NCI-H460 (cell line): Measurements from ENCODE around the gene CDK5R2. TPM values are rescaled to one million over a fixed set of nuclear protein-coding genes. Genes with fewer than 3 reads are reported as not detected.

Source experiments
- DNase-seq: peaks from one replicate; pipeline ENCODE4 v3.0.0-alpha.2; 2016; ENCODE audit warnings: low read depth; ENCODE audit errors: extremely low read depth
- total RNA-seq: library from RNA; depleted of rRNA; stranded (reverse); fragments of >200 nt; shearing (Covaris generic); gene quantifications from 2 replicates; pipeline ENCODE4 v1.2.3, GENCODE V29; 2014

Gene CDK5R2
- total RNA-seq, 1 experiment from 2014 or later, result 0.07 TPM

DNA sequence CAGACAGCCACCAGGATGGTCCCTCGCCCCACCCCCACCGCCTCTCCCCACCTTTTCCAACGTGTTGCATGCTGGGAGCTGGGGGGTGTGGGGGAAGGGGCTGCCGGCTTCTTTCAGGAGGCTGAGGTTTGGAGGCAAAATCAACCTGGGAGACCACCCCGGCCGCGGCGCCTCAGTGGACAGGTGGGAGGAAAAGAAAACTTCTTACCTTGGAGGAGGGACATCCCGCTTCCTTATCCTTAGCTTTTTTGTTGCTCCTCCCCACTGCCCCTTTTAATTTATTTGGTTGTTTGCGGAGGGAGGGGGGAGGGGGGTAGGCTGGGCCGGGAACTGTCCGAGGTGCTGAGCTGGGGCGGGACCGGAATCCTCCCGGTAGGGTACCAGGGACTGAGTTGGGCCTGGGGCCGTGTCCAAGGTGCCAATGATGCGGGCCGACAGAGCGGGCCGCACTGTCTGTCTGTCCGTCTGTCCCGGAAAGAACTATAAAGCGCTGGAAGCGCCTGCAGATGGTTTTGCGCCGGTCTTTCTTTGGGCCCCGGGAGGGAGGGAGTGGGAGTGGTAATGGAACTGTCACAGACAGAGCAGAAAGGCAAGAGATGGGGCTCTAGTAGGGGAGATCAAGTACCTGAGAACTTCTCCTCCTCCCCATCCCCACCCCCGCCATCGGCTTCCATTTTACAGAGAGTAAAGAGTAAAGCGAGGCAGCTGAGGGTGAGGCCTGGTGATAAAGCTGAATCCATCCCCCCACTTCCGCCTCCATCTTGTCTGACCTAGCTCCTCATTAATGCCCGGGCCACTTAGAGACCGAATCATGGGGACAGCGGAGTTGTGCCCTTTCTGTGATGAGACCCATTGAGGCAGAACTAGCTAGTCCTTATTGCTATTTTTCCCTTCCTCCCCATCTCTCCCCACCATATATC is 2.4 kb downstream of the CDK5R2 start:
- no peak for DNase-seq

DNA sequence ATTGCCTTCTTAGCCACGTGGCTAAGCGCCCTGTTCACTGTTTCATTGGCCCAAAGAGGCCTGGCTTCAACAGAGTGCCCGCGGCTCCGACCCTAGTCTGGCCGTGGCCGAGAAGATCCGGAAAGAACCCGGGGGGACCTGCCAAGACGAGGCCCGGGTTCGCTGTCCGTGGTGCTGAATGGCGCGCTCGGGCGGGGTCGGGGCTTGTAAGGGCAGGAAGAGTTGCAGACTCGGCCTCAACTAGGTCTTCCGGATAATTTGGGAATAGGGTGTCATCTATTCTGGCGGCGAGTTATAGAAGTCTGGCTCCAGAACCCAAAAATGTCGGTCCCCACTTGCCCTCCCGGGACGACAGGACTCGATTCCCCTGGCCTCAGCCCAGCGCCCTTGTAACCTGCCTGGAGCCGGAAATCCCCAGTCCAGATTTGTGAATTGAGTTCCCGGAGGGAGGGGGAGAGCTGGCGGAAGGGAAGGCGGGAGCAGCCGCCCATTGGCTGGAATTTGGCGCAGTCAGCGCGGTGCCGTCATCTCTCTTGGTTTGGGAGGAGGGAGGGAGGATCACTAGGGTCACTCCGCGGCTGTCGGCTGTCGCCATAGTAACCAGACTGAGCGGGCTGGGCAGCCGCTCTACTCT is 3.5 kb downstream of the CDK5R2 start:
- peak; percentile 94 for DNase-seq

GRCh38 chr2:218963601-218964000 is 4.1 kb downstream of the CDK5R2 start:
- no peak for DNase-seq

DNA sequence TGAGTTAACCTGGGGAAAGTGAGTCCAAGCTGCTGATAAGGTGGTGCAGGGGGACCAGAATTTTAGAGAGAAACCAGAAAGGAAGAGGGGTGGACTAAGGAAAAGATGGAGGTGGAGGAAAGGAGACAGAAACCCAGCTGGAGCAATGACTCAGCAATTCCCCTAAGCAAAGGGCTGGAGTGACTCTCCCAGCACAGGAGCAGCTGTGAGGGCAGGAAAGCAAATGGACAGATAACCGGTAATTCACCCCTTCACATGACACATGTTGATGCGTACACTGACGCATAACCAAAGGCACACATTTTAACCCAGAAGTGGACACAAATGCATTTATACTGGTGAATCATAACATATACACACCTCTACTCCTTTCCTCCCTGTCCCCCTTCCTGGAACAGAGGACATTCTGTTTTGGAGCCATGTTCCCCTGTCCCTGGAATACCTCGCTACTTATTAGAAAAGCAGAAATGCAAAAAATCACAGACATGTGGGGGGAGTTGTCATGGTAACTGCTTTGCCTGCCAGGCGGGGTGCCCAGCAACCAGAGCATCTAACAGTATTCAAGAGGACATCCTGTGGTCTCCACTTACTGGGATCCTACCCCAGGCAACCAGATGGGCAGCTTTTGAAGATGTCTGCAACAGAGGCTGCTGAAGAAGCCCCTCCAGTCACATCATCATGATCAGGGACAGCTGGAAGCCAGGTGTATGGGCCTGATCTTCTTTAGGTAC is 4.7 kb downstream of the CDK5R2 start:
- peak; percentile 78 for DNase-seq

- DNase-seq, result no peak
These were observed 11.4 kb downstream of the CDK5R2 start for GRCh38 chr2:218970894-218971293.

GRCh38 chr2:218975060-218975777 is 15.8 kb downstream of the CDK5R2 start:
- DNase-seq, result no peak

GRCh38 chr2:218979846-218980734 is 20.6 kb downstream of the CDK5R2 start:
- peak; percentile 77 for DNase-seq

GRCh38 chr2:218980735-218981389 is 21.4 kb downstream of the CDK5R2 start:
- DNase-seq, result no peak

DNA sequence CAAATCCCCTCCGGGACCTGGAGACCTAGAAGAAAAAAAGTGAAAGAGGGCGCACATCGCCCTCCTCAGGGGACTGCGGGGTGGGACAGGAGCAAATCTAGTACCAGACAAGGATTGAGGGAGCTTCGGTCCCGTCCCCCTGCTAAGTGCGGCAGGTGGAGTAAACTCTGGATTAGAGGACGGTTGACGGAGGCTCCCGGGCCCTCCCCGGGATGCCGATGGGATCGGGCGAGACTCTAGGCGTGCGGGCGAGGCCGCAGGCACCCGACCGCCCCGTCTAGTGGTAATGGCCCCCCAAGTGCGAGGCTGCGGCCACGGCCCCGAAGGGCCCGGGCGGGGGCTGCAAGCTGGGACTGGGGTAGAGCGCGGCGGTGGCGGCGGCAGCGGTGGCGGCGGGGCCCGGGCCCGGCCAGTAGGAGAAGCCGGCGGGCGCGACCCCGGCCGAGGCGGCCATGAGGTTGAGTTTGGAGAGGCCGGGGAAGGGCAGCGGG is 22.0 kb downstream of the CDK5R2 start:
- DNase-seq, result no peak

GRCh38 chr2:218981881-218982585 is 22.6 kb downstream of the CDK5R2 start:
- no peak for DNase-seq

DNA sequence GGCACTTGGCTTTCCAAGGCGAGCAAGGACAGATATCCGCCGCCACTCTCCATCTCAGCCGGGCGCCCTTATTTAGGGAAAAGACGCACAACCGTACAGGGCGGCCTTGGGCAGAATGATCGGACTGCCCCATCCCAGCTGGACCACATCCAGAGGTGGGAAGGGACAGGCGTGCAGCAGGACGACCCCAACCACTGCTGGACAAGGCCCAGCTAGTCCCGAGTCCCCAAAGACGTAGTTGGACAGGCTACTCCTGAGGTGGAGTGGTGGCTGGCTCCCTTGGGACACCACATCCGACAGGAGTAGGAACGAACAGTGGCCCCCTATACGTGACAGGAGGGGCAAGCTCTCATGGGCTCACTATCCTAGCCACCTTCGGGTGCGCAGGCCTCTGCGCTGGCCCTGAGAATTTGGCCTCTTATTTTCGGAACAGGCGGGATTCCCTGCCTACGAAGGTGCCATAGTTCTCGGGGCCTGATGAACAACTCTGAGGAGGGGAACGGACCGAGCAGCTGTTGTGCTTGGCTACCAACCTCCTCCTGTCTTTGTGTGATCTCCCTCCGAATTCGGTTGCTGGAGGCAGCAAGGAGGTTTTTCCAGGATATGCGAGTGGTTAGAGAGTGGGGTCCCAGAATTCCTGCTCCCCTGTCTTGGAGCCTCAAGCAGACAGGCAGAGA is 23.3 kb downstream of the CDK5R2 start:
- no peak for DNase-seq

DNA sequence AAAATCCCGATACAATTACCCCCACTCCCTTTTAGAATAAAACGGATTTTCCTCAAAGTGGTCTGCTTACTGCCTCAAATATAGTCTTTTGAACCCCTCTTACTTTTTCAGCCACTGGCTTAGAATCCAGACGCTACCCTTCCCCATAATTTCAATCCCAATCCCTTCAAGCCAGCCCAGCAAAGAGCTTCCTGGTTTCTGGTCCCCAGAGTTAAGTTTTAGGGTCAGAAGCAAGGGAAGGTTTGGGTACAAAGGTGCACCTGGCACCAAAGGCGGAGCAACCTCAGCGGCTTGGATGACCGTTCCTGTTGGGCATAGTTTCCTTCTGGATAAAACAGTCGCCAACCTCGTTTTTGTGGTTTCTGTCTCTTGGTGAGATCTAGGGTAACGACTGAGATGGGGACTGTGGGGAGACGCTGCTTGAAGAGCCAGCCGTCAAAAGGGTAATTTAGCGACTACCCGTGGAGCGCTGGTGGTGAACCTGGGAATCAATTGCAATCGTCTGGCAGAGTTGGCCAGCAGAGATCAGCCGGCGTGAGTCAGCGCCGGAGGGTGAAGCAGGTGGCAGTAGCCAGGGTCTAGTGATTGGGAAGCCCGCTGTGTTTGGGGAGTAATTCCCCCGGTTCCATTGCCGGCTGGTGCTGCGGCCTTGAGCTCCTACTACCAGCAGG is 23.9 kb downstream of the CDK5R2 start:
- DNase-seq, result no peak

GRCh38 chr2:218983934-218984238 is 24.4 kb downstream of the CDK5R2 start:
- no peak for DNase-seq

- no peak for DNase-seq
These were observed 25.0 kb downstream of the CDK5R2 start for GRCh38 chr2:218984239-218985020.

DNA sequence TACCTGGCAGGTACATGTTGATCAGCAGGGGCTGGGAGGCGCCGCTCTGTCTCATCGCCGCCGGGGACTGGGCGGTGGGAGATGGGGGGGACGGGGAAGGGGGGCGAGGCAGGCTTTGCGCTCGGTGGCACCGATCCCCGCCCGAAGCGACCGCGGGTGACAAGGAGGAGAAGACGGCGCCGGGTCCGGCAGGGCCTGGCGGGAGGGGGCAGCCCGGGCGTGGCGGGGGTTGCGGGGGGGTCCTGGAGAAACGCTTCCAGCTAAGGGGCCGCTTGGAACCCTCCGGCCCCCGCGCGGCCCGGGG is 25.5 kb downstream of the CDK5R2 start, which contains the start of gene FEV:
TSS of gene FEV (minus strand) at position 164 of the 304 bp plus-strand sequence. CDS start at position 55, 109 bp downstream.
- no peak for DNase-seq

DNA sequence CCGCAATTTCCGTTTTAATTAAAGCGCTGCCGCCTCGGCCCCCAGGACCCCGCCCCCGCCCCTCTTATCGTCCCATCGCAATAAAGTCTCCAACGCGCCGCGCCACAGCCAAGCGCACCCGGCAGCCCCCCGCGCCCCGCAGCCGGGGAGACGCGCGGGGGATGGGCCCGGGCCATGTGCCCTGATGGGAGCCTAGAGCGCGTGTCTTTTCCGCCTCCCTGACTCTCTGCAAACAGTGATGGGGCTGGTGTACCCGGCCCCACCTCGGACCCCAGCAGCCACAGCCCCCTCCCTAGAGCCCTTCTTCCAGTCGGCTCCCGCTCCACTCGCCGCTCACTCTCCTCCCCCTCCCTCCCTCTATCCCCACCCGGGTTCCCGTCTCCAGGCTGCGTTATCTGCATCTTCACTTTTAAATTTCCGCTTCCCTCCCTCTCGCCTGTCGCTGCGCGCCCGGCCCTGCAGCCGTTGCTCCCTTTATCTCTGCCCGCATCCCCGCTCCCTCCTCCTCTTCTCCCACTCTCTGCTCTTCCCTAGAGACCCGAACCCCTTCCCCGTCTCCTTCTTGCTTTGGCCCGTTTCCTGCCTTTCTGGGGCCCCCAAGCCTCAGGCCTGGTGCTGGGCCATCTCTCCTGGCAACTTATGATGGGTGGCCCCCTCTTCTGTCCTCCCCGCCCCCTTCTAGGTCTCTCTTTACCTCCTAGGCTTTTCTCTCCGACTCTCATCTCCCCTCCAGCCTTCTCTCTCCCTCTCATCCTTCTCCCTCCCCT is 26.0 kb downstream of the CDK5R2 start:
- DNase-seq, result no peak
